Caki2 (cell line): ENCODE data around the gene VSTM2B. TPM values are rescaled to one million over a fixed set of nuclear protein-coding genes. Genes with fewer than 3 reads are reported as not detected.

Experiments
- DNase-seq: peaks from one replicate; pipeline ENCODE4 v3.0.0-alpha.2; 2015; ENCODE audit warnings: low read depth
- in situ Hi-C: cut with HindIII; loops from 2 replicates; pipeline ENCODE4 v1.10.0; 2016; ENCODE audit warnings: low sequenced_read_pairs, low pct_unique_long_range_greater_than_20kb, mixed read lengths
- total RNA-seq: library from RNA; depleted of rRNA; stranded (reverse); fragments of >200 nt; shearing (Covaris generic); gene quantifications from 2 replicates; pipeline ENCODE4 v1.2.3, GENCODE V29; 2014; ENCODE audit warnings: low replicate concordance

The VSTM2B gene
- total RNA-seq, 1 experiment from 2014 or later, result not detected

DNA sequence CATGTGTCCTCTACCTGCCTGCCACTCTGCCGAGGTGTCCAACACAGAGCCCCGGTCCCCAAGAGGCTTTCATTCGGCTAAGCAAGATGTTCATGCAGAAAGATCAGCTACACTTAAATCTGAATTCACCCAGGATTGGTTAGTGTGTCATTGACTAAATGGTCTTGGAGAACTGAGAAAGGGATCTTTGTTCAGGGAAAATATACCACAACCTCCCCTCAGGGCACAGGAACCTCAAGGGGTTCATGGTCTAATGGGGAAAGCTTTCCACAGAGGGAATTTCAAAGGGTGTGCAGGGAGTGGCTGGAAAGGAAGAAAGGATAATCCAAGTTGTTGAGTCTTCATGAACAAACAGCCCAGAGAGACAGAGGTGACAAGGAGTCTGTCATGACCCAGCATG is 65.9 kb downstream of the VSTM2B start:
- in situ Hi-C loops, result no loop called here
- no peak for DNase-seq

DNA sequence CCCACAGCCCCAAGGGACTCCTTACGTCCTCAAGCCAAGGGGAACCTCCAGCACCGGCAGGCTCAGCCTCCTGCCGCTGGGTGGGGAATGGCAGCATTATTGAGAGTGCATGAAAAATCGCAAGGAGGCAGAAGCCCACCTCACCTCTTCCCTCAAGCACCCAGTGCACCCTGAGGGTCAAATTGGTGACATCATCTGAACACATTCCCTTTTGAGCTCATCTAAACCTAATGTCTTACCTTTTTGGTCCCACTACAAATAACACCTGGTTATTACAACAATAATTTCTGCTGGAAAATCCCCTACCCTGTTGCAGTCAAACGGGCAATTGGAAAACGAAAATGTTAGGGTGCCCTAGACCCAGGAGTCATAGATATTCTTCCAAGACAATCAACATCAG is 68.1 kb downstream of the VSTM2B start:
- in situ Hi-C loops, result no loop called here
- DNase-seq, result no peak

DNA sequence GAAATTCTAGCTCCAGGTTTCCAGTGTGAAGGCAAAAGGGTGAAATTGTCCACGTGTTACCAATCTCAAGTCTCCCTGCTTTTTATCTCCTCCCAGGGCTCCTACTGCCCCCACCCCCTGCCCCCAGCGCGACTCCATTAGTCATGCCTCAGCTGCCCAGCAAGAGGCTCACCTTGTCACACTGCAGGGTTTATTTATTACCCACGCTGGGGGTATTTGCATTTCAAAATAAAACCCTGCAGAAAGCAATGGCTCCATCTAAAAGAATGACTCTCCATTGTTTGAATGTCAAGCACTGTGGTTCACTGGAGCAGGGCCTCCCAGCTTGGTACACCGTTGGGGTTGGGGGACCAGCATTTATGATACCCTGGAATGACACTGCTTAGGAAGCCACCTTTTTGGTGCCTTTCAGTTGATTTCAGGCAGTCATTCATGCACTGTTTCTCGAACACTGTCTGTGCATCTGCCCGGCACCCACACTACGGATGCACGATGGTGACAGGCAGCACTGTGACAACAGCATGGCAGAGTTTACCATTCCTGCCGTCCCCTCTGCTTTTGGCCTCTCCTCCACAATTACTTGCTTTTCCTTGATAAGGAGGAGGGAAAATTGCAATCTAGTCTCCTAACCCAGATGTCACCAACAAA is 70.4 kb downstream of the VSTM2B start:
- no peak for DNase-seq
- in situ Hi-C loops, result no loop called here

- in situ Hi-C loops, result no loop called here
- DNase-seq, result no peak
These were observed 71.2 kb downstream of the VSTM2B start for GRCh38 chr19:29596885-29597525.

GRCh38 chr19:29598036-29598435 is 72.2 kb downstream of the VSTM2B start:
- DNase-seq, result no peak
- in situ Hi-C loops, result no loop called here

DNA sequence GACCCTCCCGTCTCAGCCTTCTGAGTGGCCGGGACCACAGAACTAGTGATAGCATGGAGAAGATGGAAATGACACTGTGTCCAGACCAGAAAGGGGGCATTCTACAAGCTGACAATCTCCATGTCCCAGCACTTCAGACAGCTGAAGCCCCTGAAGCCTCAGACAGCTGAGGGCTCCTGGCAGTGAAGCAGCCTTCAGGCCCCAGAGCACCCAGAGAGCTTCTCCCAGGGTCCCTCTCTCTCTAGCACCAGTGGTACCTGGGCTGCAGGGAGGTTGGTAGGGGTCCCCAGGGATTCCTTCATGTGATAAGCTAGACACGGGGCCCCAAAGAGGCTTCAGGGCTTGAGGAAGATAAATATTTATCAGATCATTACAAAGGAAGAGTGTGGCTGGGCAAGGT is 72.7 kb downstream of the VSTM2B start:
- in situ Hi-C loops, result no loop called here
- DNase-seq, result no peak

DNA sequence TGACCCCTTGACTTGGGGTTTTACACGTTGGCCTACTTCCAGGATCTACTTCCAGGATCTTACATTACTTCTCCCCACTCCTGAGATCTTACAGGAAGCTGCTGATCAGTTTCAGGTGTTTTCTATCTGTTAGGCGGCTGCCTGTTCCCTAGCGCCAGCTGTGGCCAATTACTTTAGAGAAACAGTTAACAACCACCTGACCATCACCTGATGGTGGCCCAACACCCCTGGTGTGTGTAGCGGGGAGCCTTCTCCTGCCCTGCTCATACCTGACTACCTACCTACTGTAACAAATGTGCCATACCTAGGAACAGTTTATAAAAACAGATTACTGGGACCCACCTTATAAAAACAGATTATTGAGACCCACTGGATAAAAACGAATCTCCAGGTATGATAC is 77.5 kb downstream of the VSTM2B start:
- in situ Hi-C loops, result loop anchor here (10.0 to 25.0 kb wide), 2 partner anchors 111 to 334 kb away; partner anchors contain the start of genes C19orf12 and URI1
- DNase-seq, result no peak

DNA sequence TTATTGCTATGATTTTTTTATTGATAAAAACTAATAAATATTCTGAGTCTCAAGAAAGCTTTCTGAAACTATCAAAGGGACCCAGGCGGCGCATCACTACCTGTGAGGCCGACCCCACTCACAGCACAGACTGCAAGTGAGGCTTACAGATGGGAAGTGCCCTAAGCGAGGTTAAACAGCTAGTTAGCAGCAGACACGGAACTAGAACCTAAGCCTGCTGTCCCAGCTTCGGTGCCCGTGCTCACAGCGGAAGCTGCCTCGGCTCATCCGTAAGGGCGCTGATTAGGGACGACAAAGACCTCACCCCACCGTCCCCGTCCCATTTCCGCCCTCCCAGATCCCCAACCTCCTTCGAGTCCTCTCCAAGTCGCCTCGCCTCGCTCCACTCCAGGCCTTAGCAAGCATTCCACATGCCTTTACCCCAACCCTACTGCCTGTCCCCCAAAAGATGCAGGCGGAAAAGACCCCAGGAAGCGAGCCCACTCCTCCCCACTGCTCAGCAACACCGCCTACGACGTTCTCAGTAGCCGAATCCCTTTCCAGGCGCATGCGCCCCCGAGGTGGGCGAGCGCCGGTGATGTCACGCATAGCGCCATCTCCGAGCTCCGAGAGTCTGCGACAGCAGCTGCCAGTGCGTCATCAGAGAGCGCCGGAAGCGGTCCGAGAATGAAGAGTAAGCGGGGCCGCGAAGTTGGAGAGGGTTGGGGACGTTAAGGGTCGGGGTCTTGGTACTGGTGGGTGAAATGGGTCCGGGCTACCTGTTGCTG is 80.0 kb downstream of the VSTM2B start, which contains the start of gene POP4:
Gene POP4, plus strand, starts transcription at position 631 of the 767 bp plus-strand sequence. Its CDS starts 36 bp downstream, at position 667.
- peak; percentile 89 for DNase-seq
- in situ Hi-C loops, result loop anchor here (10.0 to 25.0 kb wide), 2 partner anchors 109 to 331 kb away; partner anchors contain the start of genes C19orf12 and URI1

- no peak for DNase-seq
- in situ Hi-C loops, result loop anchor here (10.0 to 25.0 kb wide), 2 partner anchors 108 to 331 kb away; partner anchors contain the start of genes C19orf12 and URI1
These were observed 80.6 kb downstream of the VSTM2B start for GRCh38 chr19:29606420-29606747.

DNA sequence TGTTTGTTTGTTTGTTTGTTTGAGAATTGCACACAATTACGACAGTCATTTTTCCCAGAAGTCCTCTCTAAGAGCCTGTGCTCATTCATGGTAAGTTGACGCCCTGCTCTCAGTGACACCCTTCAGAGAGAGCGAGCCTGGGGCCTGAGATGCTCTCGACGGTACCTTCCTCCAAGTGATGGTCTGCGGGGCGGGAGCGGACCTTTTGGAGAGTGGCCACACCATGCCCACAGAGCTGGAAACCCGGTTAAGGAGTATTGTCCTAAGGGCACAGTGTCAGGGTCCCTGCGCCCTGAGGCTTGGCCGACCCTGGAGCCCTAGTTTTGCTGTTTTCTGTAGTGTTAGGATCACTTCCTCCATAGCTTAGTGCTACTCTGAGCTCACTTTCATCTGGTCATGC is 83.8 kb downstream of the VSTM2B start:
- in situ Hi-C loops, result loop anchor here (10.0 to 25.0 kb wide), 2 partner anchors 105 to 328 kb away; partner anchors contain the start of genes C19orf12 and URI1
- DNase-seq, result no peak

DNA sequence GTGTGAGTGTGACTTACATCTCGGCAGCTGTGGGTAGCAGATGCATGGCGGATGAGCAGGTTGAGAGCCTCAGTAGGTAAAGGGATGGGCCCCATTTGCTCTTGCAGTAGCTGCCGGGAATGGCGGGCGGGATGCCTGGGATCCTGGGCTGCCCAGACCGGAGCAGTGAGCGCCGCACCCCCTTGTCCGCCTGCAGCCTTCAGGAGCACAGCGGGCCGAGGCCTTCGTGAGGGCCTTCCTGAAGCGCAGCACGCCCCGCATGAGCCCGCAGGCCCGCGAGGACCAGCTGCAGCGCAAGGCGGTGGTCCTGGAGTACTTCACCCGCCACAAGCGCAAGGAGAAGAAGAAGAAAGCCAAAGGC is 84.4 kb downstream of the VSTM2B start:
- in situ Hi-C loops, result loop anchor here (25.0 kb wide), 1 partner anchor 327 kb away; the partner anchor contains the start of gene URI1

GRCh38 chr19:29610574-29611271 is 84.9 kb downstream of the VSTM2B start:
- DNase-seq, result peak; percentile 79
- in situ Hi-C loops, result loop anchor here (25.0 kb wide), 1 partner anchor 327 kb away; the partner anchor contains the start of gene URI1

More for the DNA sequence above, 84.4 kb downstream of the VSTM2B start:
- DNase-seq, result no peak

GRCh38 chr19:29612121-29612520 is 86.3 kb downstream of the VSTM2B start:
- no peak for DNase-seq
- in situ Hi-C loops, result loop anchor here (25.0 kb wide), 1 partner anchor 325 kb away; the partner anchor contains the start of gene URI1

- in situ Hi-C loops, result loop anchor here (25.0 kb wide), 1 partner anchor 324 kb away; the partner anchor contains the start of gene URI1
- DNase-seq, result no peak
These were observed 87.2 kb downstream of the VSTM2B start for GRCh38 chr19:29612801-29613595.

DNA sequence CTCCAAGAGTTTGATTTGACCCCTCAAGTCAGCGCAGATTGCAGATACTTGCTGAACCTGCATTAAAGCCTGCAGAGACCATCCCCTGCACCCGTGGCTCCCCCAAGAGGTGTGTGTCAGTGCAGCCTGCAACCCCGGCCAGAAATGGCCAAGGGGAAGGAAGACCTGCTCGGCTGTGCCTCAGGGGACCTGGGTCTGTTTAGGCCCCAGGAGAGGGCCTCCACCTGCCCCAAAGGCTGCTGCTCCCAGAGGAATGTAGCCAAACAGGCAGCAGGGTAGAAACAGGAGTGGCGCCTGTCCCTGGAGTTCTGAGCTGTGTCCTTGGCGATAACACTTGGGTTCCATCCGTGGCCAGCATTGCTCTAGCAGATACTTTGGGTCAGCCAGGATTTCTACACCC is 88.3 kb downstream of the VSTM2B start:
- in situ Hi-C loops, result loop anchor here (25.0 kb wide), 1 partner anchor 323 kb away; the partner anchor contains the start of gene URI1
- no peak for DNase-seq
